GM12873 (cell line): ENCODE measurements around the gene RALY.

Experiments used
- CTCF ChIP-seq: IDR thresholded peaks from 2 replicates; pipeline ENCODE4 v1.5.1; 2012; ENCODE audit warnings: low read depth, mild to moderate bottlenecking, moderate library complexity, low read length, control low read depth; ENCODE audit not compliant: insufficient read depth; ENCODE audit errors: missing control alignments

RALY gene

GRCh38 chr20:34082232-34082887 lies 88.6 kb downstream of the RALY start:
- TF ChIP-seq CTCF, result no peak

- no peak for TF ChIP-seq CTCF
These were observed 89.4 kb downstream of the RALY start for GRCh38 chr20:34083137-34083536.

- no peak for TF ChIP-seq CTCF
These were observed 90.1 kb downstream of the RALY start for GRCh38 chr20:34083781-34084180.

GRCh38 chr20:34084227-34084923 lies 90.7 kb downstream of the RALY start:
- TF ChIP-seq CTCF, result no peak

GRCh38 chr20:34085544-34086040 lies 91.9 kb downstream of the RALY start:
- no peak for TF ChIP-seq CTCF

GRCh38 chr20:34088305-34089174 lies 94.8 kb downstream of the RALY start:
- TF ChIP-seq CTCF, result no peak

- TF ChIP-seq CTCF, result no peak
These were observed 95.4 kb downstream of the RALY start for GRCh38 chr20:34089175-34089479.
